CD4-positive, alpha-beta T cell treated with Interleukin-6 at 100 ng/mL for 8 hours (primary cell): Measurements from ENCODE around the gene GPD1.

Experiments used
- DNase-seq: peaks from one replicate; pipeline ENCODE4 v3.0.0-alpha.2; 2020; ENCODE audit warnings: mixed read lengths, low spot score

Gene GPD1

GRCh38 chr12:50103767-50104321 is at the start of gene GPD1:
Gene GPD1, plus strand, starts transcription at chr12:50104008. Its CDS starts 43 bp downstream, at chr12:50104051.
- no peak for DNase-seq

DNA sequence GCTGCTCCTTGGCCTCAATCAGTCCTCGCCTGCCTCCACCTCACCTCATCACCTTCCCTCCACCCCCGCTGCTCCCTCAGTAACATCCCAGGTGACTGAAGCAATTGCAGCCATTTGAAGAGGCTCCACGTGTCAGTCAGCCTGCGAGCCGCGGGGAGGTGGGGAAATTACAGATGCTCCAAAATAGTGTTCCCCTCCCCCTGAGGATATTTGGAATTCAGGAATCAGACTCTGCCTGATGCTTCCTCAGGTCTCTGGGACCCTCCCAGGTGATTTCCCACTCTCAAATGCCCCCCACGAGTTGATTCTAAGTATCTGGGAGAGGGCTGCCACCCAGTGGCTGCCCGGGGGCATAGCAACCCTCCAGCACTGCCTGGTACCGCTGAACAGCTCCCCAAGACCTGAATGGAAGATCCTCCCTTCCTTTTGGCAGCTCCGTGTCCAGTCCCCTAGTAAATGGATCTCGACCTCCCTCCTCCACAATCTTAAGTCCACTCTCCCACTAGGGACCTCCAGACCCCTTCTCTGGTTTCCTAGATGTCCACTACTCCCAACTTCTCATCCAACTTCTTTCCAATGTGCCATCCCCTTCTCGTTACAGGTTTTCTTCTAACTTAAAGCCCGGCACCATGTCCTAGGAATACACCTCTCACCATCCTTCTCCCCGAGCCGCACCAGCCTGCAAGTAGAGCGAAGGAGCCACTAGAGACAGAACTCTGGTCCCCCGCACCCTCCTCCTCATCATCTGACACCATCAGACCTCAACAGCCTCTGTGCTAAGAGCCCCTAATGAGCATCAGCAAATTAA is 47.8 kb upstream of the GPD1 start:
- DNase-seq = peak; percentile 41

- no peak for DNase-seq
These were observed 47.2 kb upstream of the GPD1 start for GRCh38 chr12:50056639-50056976.

GRCh38 chr12:50057000-50057841 is 46.6 kb upstream of the GPD1 start, which contains the start of gene ASIC1:
Gene ASIC1, plus strand, starts transcription at chr12:50057596. Its CDS starts 1,171 bp downstream, at chr12:50058767.
- DNase-seq = peak; percentile 30

DNA sequence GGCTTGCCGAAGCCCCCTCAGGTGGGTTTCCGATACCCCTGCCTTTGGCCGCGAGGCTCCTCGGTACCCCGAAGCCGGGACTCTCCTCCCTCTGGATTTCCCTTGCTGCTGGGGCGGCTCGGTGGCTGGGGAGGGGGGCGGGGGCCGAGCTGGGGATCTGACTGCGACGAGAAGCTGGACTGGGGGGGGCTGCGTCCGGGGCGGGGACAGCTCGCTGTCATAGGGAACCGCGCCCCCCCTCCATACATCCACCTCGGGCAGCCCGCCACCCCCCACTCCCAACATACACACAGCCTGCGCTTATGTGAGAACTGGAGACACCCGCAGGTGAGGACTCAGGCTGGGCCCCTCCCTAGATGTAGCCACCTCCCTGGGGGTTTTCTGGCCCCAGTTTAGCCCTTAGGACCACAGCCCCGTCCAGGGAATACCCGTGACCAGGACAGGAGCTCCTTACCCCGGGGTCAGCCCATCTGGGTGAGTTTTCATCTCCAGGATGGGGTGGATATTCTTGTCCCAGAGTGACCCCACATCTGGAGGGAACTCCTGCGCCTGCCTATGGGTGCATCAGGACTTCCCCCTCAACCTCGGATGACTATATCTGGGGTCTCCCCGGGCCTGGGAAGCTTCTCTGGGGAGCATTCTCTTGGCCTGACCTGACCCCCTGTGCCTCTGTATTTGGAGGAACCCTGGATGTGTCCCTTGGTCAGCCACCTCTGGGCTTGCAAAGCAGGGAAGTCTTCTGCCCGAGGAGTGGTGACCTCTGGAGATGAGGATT is 45.7 kb upstream of the GPD1 start:
- no peak for DNase-seq

DNA sequence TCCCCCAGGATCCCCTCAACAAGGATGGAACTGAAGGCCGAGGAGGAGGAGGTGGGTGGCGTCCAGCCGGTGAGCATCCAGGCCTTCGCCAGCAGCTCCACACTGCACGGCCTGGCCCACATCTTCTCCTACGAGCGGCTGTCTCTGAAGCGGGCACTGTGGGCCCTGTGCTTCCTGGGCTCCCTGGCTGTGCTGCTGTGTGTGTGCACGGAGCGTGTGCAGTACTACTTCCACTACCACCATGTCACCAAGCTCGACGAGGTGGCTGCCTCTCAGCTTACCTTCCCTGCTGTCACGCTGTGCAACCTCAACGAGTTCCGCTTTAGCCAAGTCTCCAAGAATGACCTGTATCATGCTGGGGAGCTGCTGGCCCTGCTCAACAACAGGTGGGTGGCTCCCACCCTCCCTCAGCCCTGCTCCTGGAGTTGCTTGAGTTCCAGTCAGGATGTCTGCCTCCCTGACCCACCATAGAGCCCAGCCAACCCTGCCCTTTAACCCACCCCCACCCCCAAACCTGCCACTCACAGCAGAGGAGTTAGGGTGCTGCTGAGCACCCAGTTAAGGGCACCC is 45.0 kb upstream of the GPD1 start:
- DNase-seq = no peak

DNA sequence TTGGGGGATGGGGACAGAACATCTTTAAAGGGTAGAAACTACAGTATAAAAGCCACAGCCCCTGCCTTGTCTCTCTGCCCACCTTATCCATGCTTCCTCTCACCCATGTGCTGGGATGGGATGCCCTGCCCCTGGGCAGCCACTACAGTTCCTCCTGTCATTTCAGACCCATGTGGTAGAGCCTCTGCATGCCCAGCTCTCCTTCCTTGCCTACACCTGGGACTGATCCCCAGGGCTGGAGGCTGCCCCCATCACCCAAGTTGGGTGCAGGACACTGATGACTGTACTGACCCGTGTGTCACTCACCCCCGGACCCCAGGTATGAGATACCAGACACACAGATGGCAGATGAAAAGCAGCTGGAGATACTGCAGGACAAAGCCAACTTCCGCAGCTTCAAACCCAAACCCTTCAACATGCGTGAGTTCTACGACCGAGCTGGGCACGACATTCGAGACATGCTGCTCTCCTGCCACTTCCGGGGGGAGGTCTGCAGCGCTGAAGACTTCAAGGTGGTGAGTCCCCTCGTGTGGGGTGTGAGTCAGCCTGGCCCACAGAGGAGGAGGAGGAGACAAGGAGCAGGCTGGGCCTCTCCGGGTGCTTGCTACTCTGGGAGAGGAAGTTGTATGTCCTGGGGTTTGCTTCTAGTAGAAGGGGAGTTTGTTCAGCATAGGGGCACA is 44.2 kb upstream of the GPD1 start:
- DNase-seq = peak; percentile 56

DNA sequence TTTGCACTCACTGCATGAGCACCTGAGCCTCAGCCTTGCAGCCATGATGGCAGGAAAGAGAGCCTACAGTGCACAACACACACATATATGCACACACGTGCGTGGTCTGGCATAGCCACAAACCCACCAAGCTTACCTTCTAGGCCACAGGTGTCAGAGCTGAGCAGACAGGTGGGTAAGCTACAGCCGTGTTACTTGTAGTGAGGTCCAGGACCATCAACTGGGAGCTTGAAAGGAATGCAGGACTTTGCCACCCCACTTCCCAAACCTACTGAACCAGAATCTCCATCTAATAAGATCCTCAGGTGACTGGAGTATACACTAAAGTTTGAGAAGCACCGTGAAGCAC is 43.7 kb upstream of the GPD1 start:
- DNase-seq = no peak

GRCh38 chr12:50061171-50061570 is 42.6 kb upstream of the GPD1 start:
- DNase-seq = no peak

GRCh38 chr12:50061946-50062686 is 41.7 kb upstream of the GPD1 start:
- DNase-seq = no peak

GRCh38 chr12:50062728-50063460 is 40.9 kb upstream of the GPD1 start:
- DNase-seq = no peak

GRCh38 chr12:50065726-50066310 is 38.0 kb upstream of the GPD1 start:
- no peak for DNase-seq

- no peak for DNase-seq
These were observed 37.4 kb upstream of the GPD1 start for GRCh38 chr12:50066402-50066801.

DNA sequence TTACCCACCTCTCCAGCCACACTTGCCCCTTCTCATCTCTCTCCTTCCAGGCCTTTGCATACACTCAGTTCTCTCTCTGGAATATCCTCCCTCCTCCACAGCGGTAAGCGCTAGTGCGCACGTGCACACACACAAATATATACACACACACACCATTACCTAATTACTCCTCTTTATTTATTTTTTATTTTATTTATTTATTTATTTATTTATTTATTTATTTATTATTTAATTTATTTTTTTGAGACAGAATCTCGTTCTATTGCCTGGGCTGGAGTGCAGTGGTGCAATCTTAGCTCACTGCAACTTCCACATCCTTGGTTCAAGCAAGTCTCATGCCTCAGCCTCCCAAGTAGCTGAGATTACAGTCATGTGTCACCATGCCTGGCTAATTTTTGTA is 34.7 kb upstream of the GPD1 start:
- DNase-seq = no peak

- no peak for DNase-seq
These were observed 34.3 kb upstream of the GPD1 start for GRCh38 chr12:50069539-50069938.

DNA sequence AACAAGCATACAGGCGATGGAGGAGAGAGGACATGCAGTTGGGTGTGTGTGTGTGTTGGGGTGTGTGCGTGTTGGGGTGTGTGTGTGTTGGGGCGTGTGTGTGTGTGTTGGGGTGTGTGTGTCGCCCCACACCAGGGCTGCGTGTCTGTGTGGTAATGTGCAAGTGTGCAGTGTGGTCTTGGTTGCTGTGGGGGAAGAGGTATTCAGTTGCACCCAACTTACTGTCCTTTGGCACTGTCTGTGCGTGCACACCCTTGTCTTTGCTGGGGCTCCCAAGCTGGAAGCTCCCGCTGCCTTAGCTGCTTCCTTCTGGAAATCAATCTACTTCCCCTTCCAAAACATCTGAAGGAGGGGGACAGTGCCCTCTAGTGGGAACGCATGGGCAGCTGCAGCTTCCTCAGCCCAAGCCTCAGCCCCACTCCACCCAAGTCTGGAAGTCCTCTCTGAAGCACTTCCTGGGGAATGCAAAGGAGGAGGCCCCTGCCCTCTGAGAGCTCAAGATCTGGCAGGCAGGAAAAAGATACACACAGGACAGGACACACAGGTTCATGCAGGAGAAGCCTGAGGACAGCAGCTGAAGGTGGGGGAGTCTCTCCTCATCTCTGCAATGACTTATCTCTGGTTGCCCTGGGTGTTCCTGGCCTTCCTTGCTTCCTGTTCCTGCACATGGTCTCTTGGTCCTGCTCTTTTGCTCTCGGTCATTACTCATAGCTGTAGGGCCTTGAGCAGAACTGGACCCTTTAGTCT is 33.3 kb upstream of the GPD1 start:
- DNase-seq = peak; percentile 64

- DNase-seq = no peak
These were observed 31.5 kb upstream of the GPD1 start for GRCh38 chr12:50072198-50072907.

- no peak for DNase-seq
These were observed 30.6 kb upstream of the GPD1 start for GRCh38 chr12:50073206-50073605.
